Body of pancreas (tissue), 4 donors: ENCODE measurements around the gene PPP1R13L. TPM values are rescaled to one million over a fixed set of nuclear protein-coding genes. Genes with fewer than 3 reads are reported as not detected.

ENCODE experiments used
- ATAC-seq: fragments of 150-250 bp; one replicate; pipeline ENCODE4 v1.9.1; 2016
- DNase-seq, 4 donors: peaks; one replicate each; pipeline ENCODE4 v3.0.0-alpha.2; 2019
- H3K27ac ChIP-seq, 4 donors: fragments of 200-600 bp; sonication (generic); 1 replicate in 3 of 4; 2 replicates in 1 of 4; pipeline versions ENCODE4 v1.5.1 to v1.6.1; 2016 to 2019; ENCODE audit warnings: mild to moderate bottlenecking in 1 of 4, mixed read lengths in 1 of 4, moderate library complexity in 1 of 4
- H3K27me3 ChIP-seq, 2 donors: fragments of 200-600 bp; sonication (generic); one replicate each; pipeline ENCODE4 v1.6.0; 2016; ENCODE audit warnings: mild to moderate bottlenecking in 1 of 2
- H3K36me3 ChIP-seq, 2 donors: fragments of 200-600 bp; sonication (generic); replicated peaks in 1 of 2; 2 replicates each; pipeline ENCODE4 v1.5.1; 2016; ENCODE audit warnings: low read depth in 2 of 2; ENCODE audit not compliant: insufficient read depth in 1 of 2
- H3K4me1 ChIP-seq: fragments of 200-600 bp; sonication (generic); one replicate; pipeline ENCODE4 v1.6.0; 2016
- H3K4me3 ChIP-seq, 2 donors: fragments of 200-600 bp; sonication (generic); 1 replicate in 1 of 2; 2 replicates in 1 of 2; pipeline ENCODE4 v1.5.1; 2016 to 2019
- H3K9me3 ChIP-seq, 3 donors: fragments of 200-600 bp; sonication (generic); 1 replicate in 2 of 3; 2 replicates in 1 of 3; pipeline ENCODE4 v1.5.1; 2016
- POLR2A ChIP-seq, 3 donors: fragments of 450-650 bp; IDR thresholded peaks; one replicate each; pipeline ENCODE4 v1.6.1; 2016; ENCODE audit warnings: antibody characterized with exemption in 3 of 3, mild to moderate bottlenecking in 2 of 3
- WGBS, 2 donors: methylation state at CpG; one replicate each; pipeline ENCODE4 v1.1.5; 2017; 5-methylcytosine and 5-hydroxymethylcytosine counted together
- intact Hi-C: fragments of 100-400 bp; cut with DNase I; formaldehyde crosslinking; loops from one replicate; pipeline ENCODE4 v1.15.1; 2023
- total RNA-seq, 2 donors: library from RNA; depleted of rRNA; stranded (reverse); fragments of >200 nt; gene quantifications; one replicate each; pipeline ENCODE4 v1.1.0, GENCODE V29; 2016
- TF ChIP-seq, protein P1 (sequence below), 7 experiments: fragments of 450-650 bp in 4 of 7; fragments of 200-600 bp in 3 of 7; sonication (generic) in 3 of 7; IDR thresholded peaks; one replicate each; pipeline ENCODE4 v1.5.1; 2016 to 2019; ENCODE audit warnings: antibody characterized with exemption in 7 of 7

PPP1R13L gene
- total RNA-seq, 2 donors from 2014 or later: 26.4 to 32.9 TPM

GRCh38 chr19:45350477-45351058, 54.3 kb downstream of the PPP1R13L start:
- 77 to 94% methylated on average over 2 to 17 of the region's 17 CpGs for WGBS, 2 donors
- H3K27me3 ChIP-seq: no peaks in the 10 kb centered on the region
- no peak for ATAC-seq
- no peaks in the 10 kb centered on the region for H3K9me3 ChIP-seq
- TF ChIP-seq, protein P1, sequence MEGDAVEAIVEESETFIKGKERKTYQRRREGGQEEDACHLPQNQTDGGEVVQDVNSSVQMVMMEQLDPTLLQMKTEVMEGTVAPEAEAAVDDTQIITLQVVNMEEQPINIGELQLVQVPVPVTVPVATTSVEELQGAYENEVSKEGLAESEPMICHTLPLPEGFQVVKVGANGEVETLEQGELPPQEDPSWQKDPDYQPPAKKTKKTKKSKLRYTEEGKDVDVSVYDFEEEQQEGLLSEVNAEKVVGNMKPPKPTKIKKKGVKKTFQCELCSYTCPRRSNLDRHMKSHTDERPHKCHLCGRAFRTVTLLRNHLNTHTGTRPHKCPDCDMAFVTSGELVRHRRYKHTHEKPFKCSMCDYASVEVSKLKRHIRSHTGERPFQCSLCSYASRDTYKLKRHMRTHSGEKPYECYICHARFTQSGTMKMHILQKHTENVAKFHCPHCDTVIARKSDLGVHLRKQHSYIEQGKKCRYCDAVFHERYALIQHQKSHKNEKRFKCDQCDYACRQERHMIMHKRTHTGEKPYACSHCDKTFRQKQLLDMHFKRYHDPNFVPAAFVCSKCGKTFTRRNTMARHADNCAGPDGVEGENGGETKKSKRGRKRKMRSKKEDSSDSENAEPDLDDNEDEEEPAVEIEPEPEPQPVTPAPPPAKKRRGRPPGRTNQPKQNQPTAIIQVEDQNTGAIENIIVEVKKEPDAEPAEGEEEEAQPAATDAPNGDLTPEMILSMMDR (IDR thresholded peaks at IDR 0.05): no peak
- TF ChIP-seq POLR2A (IDR thresholded peaks at IDR 0.05): no peak
- intact Hi-C loops: no loop called here
- no peak overlapping the region for H3K27ac ChIP-seq
- DNase-seq: no peak
- peaks cover 0 to 2% of the 10 kb centered on the region in 2 donors for H3K36me3 ChIP-seq
- no peaks in the 10 kb centered on the region for H3K4me1 ChIP-seq
- H3K4me3 ChIP-seq: no peak overlapping the region

- TF ChIP-seq, protein P1 (IDR thresholded peaks at IDR 0.05): no peak
- no peak for TF ChIP-seq POLR2A (IDR thresholded peaks at IDR 0.05)
- no peaks in the 10 kb centered on the region for H3K9me3 ChIP-seq
- H3K4me1 ChIP-seq: no peaks in the 10 kb centered on the region
- no peak overlapping the region for H3K4me3 ChIP-seq
- no peak overlapping the region for H3K27ac ChIP-seq
- DNase-seq: no peak
- no peak for ATAC-seq
- H3K36me3 ChIP-seq: no peaks in the 10 kb centered on the region
- H3K27me3 ChIP-seq: no peaks in the 10 kb centered on the region
- WGBS, 2 donors: 87 to 95% methylated on average over 10 to 17 of the region's 17 CpGs
- intact Hi-C loops: no loop called here
Observed at GRCh38 chr19:45349430-45349941, 55.4 kb downstream of the PPP1R13L start.

- H3K4me3 ChIP-seq: no peak overlapping the region
- no peak for TF ChIP-seq POLR2A (IDR thresholded peaks at IDR 0.05)
- TF ChIP-seq, protein P1 (IDR thresholded peaks at IDR 0.05): no peak
- H3K27ac ChIP-seq: no peak overlapping the region
- no peaks in the 10 kb centered on the region for H3K36me3 ChIP-seq
- H3K9me3 ChIP-seq: no peaks in the 10 kb centered on the region
- 53 to 57% methylated on average over 3 of the region's 3 CpGs for WGBS, 2 donors
- H3K27me3 ChIP-seq: no peaks in the 10 kb centered on the region
- DNase-seq (no peak), ATAC-seq (no peak)
- intact Hi-C loops: no loop called here
- no peaks in the 10 kb centered on the region for H3K4me1 ChIP-seq
Observed at GRCh38 chr19:45349126-45349415, 55.8 kb downstream of the PPP1R13L start.

- intact Hi-C loops: no loop called here
- no peak for ATAC-seq
- 69 to 77% methylated on average over 2 to 17 of the region's 23 CpGs for WGBS, 2 donors
- H3K4me1 ChIP-seq: no peaks in the 10 kb centered on the region
- H3K9me3 ChIP-seq: no peaks in the 10 kb centered on the region
- no peak overlapping the region for H3K4me3 ChIP-seq
- TF ChIP-seq POLR2A (IDR thresholded peaks at IDR 0.05): no peak
- TF ChIP-seq, protein P1 (IDR thresholded peaks at IDR 0.05): no peak
- H3K27me3 ChIP-seq: no peaks in the 10 kb centered on the region
- no peak overlapping the region for H3K27ac ChIP-seq
- H3K36me3 ChIP-seq: no peaks in the 10 kb centered on the region
- no peak for DNase-seq
Observed at GRCh38 chr19:45348367-45349125, 56.3 kb downstream of the PPP1R13L start.
